HG02642 (cell line): ENCODE results near the gene CLCN7.

ENCODE experiments used
- ATAC-seq: cut with Tn5 transposase; IDR thresholded peaks from one replicate; pipeline ENCODE4 v1.9.1; 2021; ENCODE audit warnings: mild to moderate bottlenecking; ENCODE audit not compliant: unreplicated experiment, poor library complexity

The CLCN7 gene

GRCh38 chr16:1464894-1465566 is 9.8 kb downstream of the CLCN7 start:
- no peak for ATAC-seq

GRCh38 chr16:1464196-1464893 is 10.5 kb downstream of the CLCN7 start:
- no peak for ATAC-seq

- ATAC-seq: no peak
Observed at GRCh38 chr16:1461146-1461545, 13.7 kb downstream of the CLCN7 start.

GRCh38 chr16:1460602-1461138 is 14.2 kb downstream of the CLCN7 start:
- no peak for ATAC-seq

GRCh38 chr16:1459967-1460366 is 14.9 kb downstream of the CLCN7 start:
- ATAC-seq: no peak

- no peak for ATAC-seq
Observed at GRCh38 chr16:1458977-1459341, 15.9 kb downstream of the CLCN7 start.

- no peak for ATAC-seq
Observed at GRCh38 chr16:1458336-1458976, 16.4 kb downstream of the CLCN7 start.

GRCh38 chr16:1457489-1458245 is 17.2 kb downstream of the CLCN7 start:
- ATAC-seq: no peak

- no peak for ATAC-seq
Observed at GRCh38 chr16:1456951-1457350, 17.9 kb downstream of the CLCN7 start.

- no peak for ATAC-seq
Observed at GRCh38 chr16:1455190-1456171, 19.3 kb downstream of the CLCN7 start.

GRCh38 chr16:1454561-1454960 is 20.3 kb downstream of the CLCN7 start:
- no peak for ATAC-seq

GRCh38 chr16:1453316-1453715 is 21.5 kb downstream of the CLCN7 start:
- ATAC-seq: no peak

- no peak for ATAC-seq
Observed at GRCh38 chr16:1452530-1452929, 22.3 kb downstream of the CLCN7 start.

- no peak for ATAC-seq
Observed at GRCh38 chr16:1451702-1452392, 23.0 kb downstream of the CLCN7 start.

GRCh38 chr16:1450841-1451240 is 24.0 kb downstream of the CLCN7 start:
- no peak for ATAC-seq

GRCh38 chr16:1450218-1450617 is 24.6 kb downstream of the CLCN7 start:
- no peak for ATAC-seq

GRCh38 chr16:1449201-1449788 is 25.5 kb downstream of the CLCN7 start:
- no peak for ATAC-seq

- no peak for ATAC-seq
Observed at GRCh38 chr16:1448536-1449116, 26.2 kb downstream of the CLCN7 start.
